GM19023 (cell line): ENCODE data around the gene GRHL3.

ENCODE experiments used
- ATAC-seq: cut with Tn5 transposase; IDR thresholded peaks from one replicate; pipeline ENCODE4 v1.9.1; 2021; ENCODE audit warnings: mild to moderate bottlenecking, moderate library complexity; ENCODE audit not compliant: unreplicated experiment

Gene GRHL3

DNA sequence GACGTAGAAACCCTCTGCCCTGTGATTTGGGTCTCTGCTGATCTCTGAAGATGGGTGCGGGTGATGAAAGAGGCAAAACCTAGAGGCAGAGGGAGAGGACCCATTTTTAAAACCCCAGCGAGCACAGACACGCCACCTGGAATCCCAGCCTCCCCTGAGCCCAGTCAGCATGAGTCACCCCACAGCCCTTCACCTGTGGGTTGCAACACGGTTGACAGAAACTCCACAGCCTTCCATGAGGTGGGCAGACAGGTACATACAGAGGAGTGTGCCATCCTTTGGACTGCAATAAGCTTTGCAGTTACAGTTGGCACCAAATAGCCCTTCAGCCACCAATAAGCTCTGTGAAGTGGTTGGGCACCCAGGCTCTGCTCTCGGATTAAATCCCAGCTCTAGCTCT lies 2.1 kb upstream of the GRHL3 start:
- no peak for ATAC-seq

DNA sequence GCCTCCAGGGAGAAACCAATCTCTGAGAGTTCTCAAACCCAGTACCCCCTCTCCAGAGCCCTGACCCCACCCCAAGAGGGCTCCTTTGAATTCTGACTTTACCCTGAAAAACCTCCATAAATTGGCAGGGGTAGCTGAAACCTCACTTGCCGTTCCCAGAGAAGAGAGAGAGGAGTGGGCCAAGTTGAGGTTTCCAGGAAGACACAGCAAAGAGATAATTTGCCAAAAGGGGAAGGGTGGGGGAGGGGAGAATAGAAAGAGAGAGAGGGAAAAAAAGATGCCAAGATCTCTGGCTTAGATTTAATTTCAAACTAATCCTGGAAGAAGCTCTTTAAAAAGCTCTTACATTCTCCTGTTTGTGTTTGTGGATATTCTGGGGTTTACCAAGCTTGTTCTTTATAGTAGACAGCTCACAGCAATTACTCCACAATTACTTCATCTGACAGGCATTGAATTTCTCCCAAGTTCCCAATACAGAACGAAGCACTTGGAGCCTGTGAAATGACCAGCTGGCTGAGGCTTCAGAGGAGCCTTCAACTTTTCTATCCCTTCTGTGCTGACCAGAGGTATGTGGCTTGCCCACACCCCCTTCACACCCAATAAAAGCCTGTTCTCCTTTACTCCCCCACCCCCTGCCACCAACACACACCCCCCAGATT lies 1.1 kb upstream of the GRHL3 start:
- ATAC-seq, result no peak

DNA sequence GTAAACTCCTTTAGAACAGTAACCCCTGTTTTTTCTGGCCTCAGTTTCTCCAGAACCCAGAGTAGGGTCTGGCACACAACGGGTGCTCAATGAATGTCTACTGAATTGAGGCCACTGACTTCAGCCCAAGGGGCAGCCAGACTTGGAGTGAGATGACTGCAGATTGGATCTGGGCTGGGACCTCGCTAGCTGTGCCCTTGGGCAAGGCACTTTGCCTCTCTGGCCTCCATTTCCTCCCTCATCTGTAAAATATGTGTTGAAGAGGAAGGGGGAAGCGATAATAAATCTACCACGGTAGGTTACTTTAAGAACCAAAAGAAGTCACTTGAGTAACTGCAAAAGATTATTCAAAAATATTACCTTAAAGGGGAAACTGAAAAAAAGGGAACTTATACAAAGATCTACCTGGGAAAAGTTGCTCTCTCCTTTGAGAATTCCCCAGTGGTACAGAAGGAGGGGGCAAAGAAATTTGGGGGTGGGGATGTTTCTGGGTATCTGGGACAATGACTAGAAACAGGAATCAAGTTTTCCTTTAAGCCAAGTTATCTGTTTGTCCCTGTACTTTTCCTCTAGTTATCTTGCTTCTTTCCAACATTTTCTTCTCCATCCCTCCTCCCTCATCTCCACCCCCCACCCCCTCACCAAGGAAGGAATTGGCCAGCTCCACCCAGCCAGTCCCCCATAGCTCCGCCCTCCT lies 394 bp upstream of the GRHL3 start:
- ATAC-seq, result no peak

DNA sequence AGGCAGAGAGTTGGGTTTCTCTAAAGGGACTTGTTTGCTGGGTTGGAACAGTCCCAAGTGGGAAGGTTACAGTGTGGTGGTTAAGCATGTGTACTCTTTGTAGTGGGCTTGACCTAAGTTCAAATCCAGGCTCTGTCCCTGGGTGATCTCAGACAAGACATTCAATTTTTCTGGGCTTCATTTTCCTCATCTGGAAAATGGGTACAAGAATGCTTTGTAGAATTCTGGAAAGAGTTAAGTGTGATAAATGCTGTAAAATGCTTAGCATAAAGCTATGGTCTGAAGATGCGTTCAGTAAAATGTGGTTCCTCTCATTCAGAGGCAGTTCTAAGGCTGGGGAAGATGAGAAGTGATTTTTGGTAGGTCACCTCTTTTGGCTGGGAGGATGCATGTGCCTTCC lies 805 bp downstream of the GRHL3 start:
- ATAC-seq, result no peak

DNA sequence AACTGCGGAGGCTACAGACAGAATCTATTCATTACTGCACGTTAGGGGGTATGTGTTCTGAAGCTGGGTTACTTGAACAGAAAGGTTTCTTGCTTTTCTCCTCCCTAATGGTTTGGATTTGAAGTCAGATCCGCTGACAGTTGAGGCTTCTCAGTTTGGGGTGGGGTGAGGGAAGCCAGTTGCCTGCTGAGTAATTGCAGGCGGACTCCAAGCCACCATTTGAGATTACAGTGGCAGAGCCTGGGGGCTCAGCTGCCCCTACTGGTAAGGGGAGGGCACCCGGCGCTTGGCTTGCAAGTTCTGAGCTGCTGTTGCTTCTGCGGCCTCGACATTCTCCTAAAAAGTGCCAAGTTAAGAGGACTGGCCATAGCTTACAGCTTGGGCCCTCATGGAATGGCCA lies 2.0 kb downstream of the GRHL3 start:
- ATAC-seq, result no peak

DNA sequence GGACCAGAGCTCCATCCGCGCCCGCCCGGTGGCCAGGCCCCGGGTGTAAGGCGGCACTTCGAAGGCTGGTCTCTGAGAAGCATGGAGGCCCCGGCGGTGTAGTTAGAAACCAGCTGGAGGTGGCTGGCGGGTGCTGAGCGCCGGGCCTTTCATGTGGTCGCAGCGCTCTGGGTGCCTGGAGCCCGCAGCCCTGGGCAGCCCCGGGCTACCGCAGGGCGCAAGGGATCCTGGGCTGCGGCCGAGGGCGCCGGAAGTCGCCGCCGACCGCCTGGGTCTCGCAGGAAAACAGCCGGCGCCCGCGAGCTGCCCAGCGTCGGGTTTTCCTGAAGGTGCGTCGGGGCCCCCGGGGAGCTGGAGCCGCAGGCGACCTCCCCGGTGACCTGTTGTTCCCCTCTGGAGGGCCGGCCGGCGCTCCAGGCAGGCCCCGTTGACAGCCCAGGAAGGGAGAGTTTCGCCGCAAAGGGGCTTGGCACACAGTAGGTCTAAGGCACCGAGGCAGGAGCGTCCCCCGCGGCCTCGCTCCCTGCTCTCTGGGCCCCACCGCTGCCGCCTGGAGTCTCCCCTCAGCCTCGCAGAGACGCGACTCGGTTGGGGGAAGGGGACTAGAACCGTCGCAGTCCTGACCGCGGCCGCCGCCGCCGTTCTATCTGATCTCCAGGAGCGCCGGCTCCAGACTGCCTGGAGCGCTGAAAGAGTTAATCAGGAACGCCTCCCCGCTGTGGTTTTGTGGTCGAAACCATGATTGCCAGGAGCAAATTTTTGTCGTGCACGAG lies 2.7 kb downstream of the GRHL3 start:
- ATAC-seq, result peak; percentile 65

DNA sequence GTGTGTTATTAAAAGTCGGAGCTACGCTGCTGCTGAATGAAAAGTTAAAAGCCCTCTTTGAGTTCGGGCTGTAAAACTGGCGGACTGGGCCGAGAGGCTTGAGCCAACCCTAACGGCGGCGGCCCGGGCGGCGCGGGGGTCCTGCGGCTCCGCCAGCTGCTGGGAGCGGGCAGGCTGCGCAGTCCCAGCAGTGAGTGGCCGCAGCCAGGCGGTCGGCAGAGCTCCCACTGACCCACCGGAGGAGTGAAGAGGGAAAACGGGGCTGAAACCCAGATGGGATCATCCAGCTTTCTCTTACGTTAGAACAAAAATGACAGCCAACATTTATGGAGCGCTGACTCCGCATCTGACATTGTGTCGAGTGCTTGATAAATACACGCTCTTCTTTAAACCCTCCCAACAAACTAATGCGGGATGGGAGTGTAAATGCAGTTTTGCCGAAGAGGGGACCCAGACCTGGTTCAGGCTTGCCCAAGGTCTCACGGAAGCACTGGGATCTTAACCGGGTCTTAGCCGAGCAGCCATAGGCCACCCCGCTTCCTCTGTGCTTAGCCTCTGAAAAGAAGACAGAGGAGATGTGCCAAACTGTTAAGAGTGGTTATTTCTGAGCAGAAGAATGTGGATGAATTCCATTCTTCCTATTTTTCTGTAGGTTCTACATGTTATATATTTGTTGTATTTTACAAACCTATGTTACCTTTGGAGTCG lies 3.5 kb downstream of the GRHL3 start:
- ATAC-seq, result no peak

DNA sequence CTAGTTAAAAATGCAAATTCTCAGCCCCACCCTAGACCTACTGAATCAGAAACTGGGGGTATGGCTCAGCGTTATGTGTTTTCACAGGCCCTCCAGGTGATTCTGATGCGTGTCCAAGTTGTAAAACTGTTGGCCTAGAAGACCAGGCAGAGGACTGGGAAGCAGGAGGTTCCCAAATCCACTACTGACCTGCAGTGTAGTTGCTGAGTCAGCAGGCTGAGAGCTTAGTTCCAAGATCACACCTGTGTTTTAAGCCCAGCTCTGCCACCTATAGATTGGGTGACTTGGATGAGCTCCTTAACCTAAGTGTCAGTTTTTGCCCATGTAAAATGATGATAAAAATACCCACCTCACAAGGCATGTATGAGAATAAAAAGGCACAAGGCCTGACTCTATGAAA lies 4.1 kb downstream of the GRHL3 start:
- ATAC-seq, result no peak

DNA sequence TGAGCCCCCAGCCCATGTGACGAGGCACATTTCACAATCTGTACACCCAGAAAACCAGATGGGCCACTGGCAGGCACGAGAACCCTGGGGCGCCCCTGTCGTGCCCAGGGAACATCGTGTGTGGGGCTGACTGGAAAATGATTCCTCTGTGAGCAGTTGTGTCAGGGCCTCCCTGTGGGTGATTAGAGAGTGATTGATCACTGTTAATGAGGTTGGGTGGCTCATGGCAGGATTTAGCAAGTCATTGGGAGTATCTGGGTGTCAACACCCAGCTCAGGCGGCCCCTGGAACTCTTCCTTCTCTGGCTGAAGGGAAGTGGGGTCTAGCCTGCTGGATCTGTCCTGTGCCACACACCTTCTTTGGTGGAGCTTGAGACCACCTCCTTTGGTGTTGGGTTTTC lies 5.7 kb downstream of the GRHL3 start:
- ATAC-seq, result no peak

DNA sequence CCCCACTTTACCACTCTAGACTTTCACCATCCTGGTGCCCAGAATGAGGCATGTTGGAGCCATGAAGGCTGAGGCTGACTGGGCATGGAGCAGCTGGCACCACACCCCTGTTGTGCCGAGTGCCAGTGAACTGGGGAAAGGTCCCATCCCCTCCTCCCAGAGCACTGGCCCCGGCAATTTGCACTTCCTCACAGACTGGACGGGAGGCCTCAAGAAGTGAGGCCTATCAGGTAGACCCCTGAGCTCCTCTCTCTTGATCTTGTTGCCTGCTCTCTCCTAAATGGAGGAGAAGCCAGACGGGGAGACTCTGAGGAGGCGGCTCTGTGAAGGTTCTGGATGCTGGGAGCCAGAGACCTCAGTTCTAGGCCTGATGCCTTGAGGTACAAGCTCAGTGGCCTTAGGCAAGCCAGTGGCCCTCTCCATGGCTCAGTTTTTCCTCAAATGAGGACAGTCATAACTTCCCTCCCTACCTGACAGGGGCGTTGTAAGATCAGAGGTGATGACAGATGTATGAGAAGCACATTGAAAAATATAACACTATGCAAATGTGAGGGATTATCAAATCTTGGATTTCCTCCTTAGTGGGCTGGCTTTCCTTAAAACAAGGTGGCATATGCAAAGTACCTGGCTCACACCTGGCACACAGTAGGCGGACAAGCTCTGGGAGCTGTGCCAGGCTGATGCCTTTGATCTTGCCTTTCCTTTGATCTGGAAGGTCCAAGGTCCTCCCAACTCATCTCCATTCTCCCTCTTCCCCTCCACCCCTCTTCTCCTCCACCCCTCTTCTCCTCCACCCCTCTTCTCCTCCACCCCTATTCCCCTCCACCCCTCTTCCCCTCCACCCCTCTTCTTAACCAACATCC lies 6.7 kb downstream of the GRHL3 start:
- ATAC-seq, result no peak

DNA sequence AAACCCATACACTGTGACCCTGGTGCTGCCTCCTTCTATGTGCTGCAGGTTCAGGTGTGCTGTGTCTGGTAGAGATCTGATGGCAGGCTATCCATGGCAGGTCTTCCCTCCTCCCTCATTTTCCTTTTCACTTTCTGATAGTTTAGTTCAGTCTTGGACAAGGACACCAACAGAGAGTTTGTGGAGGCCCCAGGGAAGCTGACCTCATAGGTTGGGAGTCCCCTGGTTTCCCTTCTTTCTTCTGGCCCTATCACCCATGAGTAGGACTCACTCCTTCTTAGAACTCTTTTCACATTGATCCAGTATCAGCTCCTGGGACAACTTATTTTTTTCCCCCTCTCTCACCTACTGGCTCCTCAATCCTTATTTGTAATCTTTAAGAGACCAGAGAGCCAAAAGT lies 8.3 kb downstream of the GRHL3 start:
- no peak for ATAC-seq

DNA sequence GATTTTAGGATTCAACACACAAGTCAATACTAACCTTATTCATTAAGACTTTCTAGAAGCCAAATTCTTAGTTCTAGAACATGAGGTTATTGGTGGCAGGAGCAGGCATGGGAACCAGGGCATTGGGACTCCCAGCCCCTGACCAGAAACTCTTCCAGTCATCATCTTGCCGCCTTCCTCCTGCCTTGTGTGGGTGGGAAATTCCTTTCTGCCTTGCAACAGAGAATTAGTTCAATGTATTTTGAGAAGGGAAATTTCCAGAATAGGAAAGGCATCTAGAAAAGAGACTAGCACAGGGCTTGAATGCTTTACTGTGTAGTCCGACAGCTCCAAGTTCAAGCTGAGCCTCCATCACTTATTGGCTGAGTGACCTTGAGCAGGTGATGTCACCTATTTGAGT lies 8.7 kb downstream of the GRHL3 start:
- ATAC-seq, result no peak

DNA sequence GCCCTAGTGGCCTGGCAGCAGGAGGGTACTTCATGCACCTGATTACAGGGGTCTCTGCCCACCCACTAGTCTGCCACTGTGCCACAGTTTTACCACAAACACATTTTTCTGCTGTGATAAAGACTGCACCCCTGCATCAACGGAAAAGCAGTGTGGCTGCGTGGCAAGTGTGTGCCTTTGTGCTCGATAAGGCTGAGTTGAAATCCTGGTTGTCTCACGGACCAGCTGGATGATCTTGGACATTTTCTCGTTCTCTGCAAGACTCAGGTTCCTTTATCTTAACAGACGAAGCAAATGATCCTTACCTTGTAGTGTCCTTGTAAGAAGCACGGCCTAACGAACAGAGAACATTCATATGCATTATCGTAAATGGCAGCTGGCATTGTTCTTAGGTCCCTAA lies 10.2 kb downstream of the GRHL3 start:
- no peak for ATAC-seq

DNA sequence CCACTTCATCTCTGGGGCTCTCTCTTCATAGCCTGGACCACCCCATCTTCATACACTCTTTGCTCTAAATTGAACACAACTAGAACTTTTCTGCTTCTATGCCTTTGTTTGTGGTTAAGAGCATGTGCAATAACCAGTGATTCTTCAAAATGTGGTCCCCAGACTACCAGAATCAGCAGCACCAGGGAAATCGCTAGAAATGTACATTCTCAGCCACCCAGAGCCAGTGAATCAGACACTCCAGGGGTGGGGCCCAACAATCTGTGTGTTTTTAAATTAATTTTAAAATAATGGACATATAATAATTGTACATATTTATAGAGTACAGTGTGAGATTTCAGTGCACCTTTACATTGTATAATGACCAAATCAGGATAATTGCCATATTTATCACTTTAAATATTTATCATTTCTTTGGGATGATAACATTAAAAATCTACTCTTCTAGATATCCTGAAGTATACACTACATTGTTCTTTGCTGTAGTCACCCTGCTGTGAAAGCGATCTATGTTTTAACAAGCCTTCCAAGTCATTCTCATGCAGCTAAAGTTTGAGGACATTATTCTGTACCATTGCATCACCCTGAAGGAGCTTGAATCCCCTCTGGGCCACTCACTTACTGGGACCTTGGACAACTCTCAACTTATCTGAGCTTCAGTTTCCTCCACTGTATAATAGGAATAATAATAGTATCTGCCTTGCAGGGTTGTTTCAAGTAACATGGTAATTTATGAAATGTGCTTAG lies 10.8 kb downstream of the GRHL3 start:
- ATAC-seq, result no peak

DNA sequence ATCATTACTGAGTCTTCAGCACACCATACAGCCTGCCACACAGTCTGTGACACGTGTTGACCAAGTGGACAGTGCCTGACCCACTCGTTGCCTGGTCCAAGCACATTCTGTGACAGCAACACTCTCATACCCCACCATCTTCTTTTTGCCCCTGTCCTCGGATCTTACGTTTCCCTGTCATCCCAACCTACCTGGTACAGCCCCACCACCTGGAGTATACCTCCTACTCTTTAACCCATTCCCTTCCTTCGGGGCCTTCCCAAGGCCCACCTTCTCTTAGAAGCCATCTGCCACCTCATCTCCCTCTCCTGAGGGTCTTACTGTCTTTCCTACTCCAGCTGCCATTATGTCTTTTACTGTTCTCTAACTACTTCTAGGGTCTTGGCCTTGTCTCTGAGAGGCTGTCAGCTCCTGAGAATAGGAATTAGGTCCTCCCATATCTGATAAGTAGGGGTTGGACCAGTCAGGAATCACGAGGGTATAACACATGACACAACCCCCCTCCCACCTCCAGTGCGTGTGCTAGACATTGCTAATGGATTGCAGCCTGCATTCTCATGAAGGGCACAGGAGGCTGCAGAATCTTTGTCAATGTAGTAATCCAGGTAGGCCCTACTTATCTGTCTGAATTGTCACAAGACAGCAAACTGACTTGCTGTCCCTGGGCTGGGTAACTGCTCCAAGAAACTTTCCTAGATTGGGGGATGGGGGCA lies 13.0 kb downstream of the GRHL3 start:
- no peak for ATAC-seq

DNA sequence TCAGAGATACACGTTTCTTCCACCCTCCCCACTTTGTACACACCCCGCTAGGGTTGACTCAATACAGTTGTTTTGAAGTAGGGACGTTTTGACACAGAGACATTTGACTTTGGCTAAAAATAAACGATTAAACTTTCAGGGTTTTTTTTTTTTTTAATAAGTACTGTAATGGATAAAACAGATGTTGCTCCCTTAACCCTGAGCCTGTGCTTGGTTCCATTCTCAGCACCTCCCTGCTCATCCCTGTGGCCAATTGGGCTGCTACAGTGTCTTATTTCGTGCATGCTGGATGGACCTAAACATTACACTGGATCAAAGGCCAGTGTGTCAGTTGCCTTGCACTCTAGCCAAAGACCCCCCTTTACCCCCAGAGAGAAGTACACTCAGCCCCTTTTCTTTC lies 16.9 kb downstream of the GRHL3 start:
- ATAC-seq, result no peak

DNA sequence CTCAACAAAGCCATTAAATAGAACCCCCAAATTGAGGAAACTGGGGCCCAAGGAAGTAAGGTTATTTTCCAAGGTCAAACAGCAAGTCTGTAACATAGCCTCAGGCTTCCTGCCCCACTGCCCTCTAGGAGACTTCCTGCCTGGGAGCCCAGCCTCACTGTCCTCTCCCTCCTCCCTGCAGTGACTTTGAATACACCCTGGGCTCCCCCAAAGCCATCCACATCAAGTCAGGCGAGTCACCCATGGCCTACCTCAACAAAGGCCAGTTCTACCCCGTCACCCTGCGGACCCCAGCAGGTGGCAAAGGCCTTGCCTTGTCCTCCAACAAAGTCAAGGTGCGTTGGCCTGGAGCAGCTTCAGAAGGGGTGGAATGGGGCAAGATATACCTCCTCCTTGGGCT lies 18.3 kb downstream of the GRHL3 start:
- ATAC-seq, result no peak

DNA sequence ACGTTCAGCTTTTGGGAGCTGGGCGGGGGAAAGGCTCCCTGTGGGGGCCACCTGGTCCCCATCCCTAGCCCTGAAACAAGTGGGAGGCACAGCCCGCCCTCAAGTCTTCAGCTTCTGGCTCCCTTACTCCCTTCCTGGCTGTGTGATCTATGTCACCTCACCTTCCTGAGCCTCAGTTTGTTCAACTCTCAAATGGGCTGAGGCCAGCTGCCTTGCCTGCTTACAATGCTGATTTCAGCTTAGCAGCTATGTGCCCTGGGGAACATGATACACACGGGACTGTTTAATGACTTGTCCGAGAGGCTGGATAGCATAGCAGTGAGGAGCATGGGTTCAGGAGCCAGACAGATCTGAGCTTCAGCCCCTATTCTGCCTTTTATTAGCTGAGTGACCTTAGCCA lies 19.3 kb downstream of the GRHL3 start:
- no peak for ATAC-seq

DNA sequence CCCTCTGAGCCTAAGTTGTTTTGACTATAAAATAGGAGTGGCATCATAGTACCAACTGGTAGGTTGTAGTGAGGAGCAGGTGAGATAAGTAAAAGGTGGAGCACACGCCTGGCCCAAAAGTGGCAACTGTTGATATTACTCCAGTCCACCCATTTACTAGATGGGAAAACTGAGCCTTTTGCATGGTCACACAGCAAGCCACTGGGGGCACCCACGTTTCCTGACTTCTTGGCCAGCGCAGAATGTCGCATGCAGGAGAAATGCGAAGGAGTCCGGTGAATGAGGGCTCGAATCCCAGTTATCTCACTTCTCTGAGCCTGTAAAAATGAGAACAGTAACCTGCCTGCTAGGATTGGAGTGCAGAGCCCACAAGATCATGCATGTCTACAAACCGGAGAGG lies 20.8 kb downstream of the GRHL3 start:
- no peak for ATAC-seq
